ENCODE data around the gene FOXN3.

FOXN3 gene

GRCh38 chr14:89298056-89298834 lies 118.8 kb downstream of the FOXN3 start:
- no peaks in the 10 kb centered on the region for H3K9me3 ChIP-seq (ENCODE audit: insufficient read depth, low read depth, low read length)
- no peak overlapping the region for H3K4me3 ChIP-seq (ENCODE audit: low read length, poor library complexity, severe bottlenecking)
- no peak overlapping the region for H3K4me2 ChIP-seq (ENCODE audit: low read depth, low read length, poor library complexity, severe bottlenecking)
- peaks cover 25% of the 10 kb centered on the region; the same call in 1 of the 2 replicates for H3K36me3 ChIP-seq (ENCODE audit: insufficient read depth, low read length)
- H3F3A ChIP-seq (ENCODE audit: low read depth): no peaks in the 10 kb centered on the region
- H3K79me2 ChIP-seq (ENCODE audit: insufficient read depth, low read length): peaks cover 64% of the 10 kb centered on the region; the same call in 1 of the 2 replicates
- no peak overlapping the region for H2AFZ ChIP-seq (ENCODE audit: low read length)
- H4K20me1 ChIP-seq (ENCODE audit: insufficient read depth, low read length, poor library complexity, severe bottlenecking): peaks cover 13% of the 10 kb centered on the region
- peaks cover 3% of the 10 kb centered on the region for H3K4me1 ChIP-seq (ENCODE audit: insufficient read depth, low read length, poor library complexity, severe bottlenecking)
- H3K9me2 ChIP-seq (replicated peaks; ENCODE audit: low read depth, low read length): no peaks in the 10 kb centered on the region
- H3K9ac ChIP-seq (ENCODE audit: low read depth, low read length, poor library complexity, severe bottlenecking): no peak overlapping the region
- H3K27me3 ChIP-seq (ENCODE audit: insufficient read depth, low read length, poor library complexity, severe bottlenecking): no peaks in the 10 kb centered on the region
- TF ChIP-seq EZH2phosphoT487 (IDR thresholded peaks at IDR 0.05; ENCODE audit: borderline replicate concordance) (no peak), CTCF (conservative IDR thresholded peaks at IDR 0.05; ENCODE audit: low read length) (no peak)

GRCh38 chr14:89296281-89296745 lies 120.7 kb downstream of the FOXN3 start:
- Histone ChIP-seq H3K36me3 (ENCODE audit: insufficient read depth, low read length) (peaks cover 28% of the 10 kb centered on the region; the same call in 1 of the 2 replicates), H4K20me1 (ENCODE audit: insufficient read depth, low read length, poor library complexity, severe bottlenecking) (peaks cover 8% of the 10 kb centered on the region), H3K27me3 (ENCODE audit: insufficient read depth, low read length, poor library complexity, severe bottlenecking) (no peaks in the 10 kb centered on the region), H3F3A (ENCODE audit: low read depth) (no peaks in the 10 kb centered on the region), H3K4me1 (ENCODE audit: insufficient read depth, low read length, poor library complexity, severe bottlenecking) (no peaks in the 10 kb centered on the region), H3K9me3 (ENCODE audit: insufficient read depth, low read depth, low read length) (no peaks in the 10 kb centered on the region), H2AFZ (ENCODE audit: low read length) (no peak overlapping the region), H3K9me2 (replicated peaks; ENCODE audit: low read depth, low read length) (no peaks in the 10 kb centered on the region), H3K4me2 (ENCODE audit: low read depth, low read length, poor library complexity, severe bottlenecking) (no peak overlapping the region), H3K79me2 (ENCODE audit: insufficient read depth, low read length) (peaks cover 68% of the 10 kb centered on the region; the same call in 1 of the 2 replicates), H3K9ac (ENCODE audit: low read depth, low read length, poor library complexity, severe bottlenecking) (no peak overlapping the region), H3K4me3 (ENCODE audit: low read length, poor library complexity, severe bottlenecking) (no peak overlapping the region)
- TF ChIP-seq CTCF (conservative IDR thresholded peaks at IDR 0.05; ENCODE audit: low read length): no peak
- TF ChIP-seq EZH2phosphoT487 (IDR thresholded peaks at IDR 0.05; ENCODE audit: borderline replicate concordance): no peak

- H4K20me1 ChIP-seq (ENCODE audit: insufficient read depth, low read length, poor library complexity, severe bottlenecking): peaks cover 8% of the 10 kb centered on the region
- no peak overlapping the region for H3K4me2 ChIP-seq (ENCODE audit: low read depth, low read length, poor library complexity, severe bottlenecking)
- no peak overlapping the region for H2AFZ ChIP-seq (ENCODE audit: low read length)
- H3K4me3 ChIP-seq (ENCODE audit: low read length, poor library complexity, severe bottlenecking): no peak overlapping the region
- no peaks in the 10 kb centered on the region for H3K4me1 ChIP-seq (ENCODE audit: insufficient read depth, low read length, poor library complexity, severe bottlenecking)
- no peaks in the 10 kb centered on the region for H3F3A ChIP-seq (ENCODE audit: low read depth)
- H3K9me3 ChIP-seq (ENCODE audit: insufficient read depth, low read depth, low read length): no peaks in the 10 kb centered on the region
- H3K9ac ChIP-seq (ENCODE audit: low read depth, low read length, poor library complexity, severe bottlenecking): no peak overlapping the region
- H3K27me3 ChIP-seq (ENCODE audit: insufficient read depth, low read length, poor library complexity, severe bottlenecking): no peaks in the 10 kb centered on the region
- H3K79me2 ChIP-seq (ENCODE audit: insufficient read depth, low read length): peaks cover 64% of the 10 kb centered on the region; the same call in 1 of the 2 replicates
- no peak for TF ChIP-seq CTCF (conservative IDR thresholded peaks at IDR 0.05; ENCODE audit: low read length)
- TF ChIP-seq EZH2phosphoT487 (IDR thresholded peaks at IDR 0.05; ENCODE audit: borderline replicate concordance): no peak
- H3K36me3 ChIP-seq (ENCODE audit: insufficient read depth, low read length): peaks cover 36% of the 10 kb centered on the region; the same call in 1 of the 2 replicates
- H3K9me2 ChIP-seq (replicated peaks; ENCODE audit: low read depth, low read length): no peaks in the 10 kb centered on the region
Observed at GRCh38 chr14:89294872-89295271, 122.2 kb downstream of the FOXN3 start.
